Lower lobe of right lung (tissue), 2 donors: ENCODE data around the gene GPC3. TPM values are rescaled to one million over a fixed set of nuclear protein-coding genes. Genes with fewer than 3 reads are reported as not detected.

Source experiments
- ATAC-seq, 2 donors: fragments of 200-7000 bp; cut with Tn5 transposase; one replicate each; pipeline ENCODE4 v1.9.1; 2020 to 2022; ENCODE audit warnings: mild to moderate bottlenecking in 2 of 2, moderate library complexity in 2 of 2
- DNase-seq: peaks from one replicate; pipeline ENCODE4 v3.0.0-alpha.2; 2020
- H3K27ac ChIP-seq: fragments of 200-600 bp; one replicate; pipeline ENCODE4 v1.8.0; 2022
- H3K27me3 ChIP-seq: fragments of 200-600 bp; one replicate; pipeline ENCODE4 v1.8.0; 2022; ENCODE audit warnings: low read depth
- H3K36me3 ChIP-seq: fragments of 200-600 bp; one replicate; pipeline ENCODE4 v1.8.0; 2022; ENCODE audit warnings: mild to moderate bottlenecking
- H3K4me1 ChIP-seq: fragments of 200-600 bp; one replicate; pipeline ENCODE4 v1.8.0; 2022
- H3K4me3 ChIP-seq: fragments of 200-600 bp; one replicate; pipeline ENCODE4 v1.8.0; 2022; ENCODE audit warnings: mild to moderate bottlenecking
- H3K9me3 ChIP-seq: fragments of 200-600 bp; one replicate; pipeline ENCODE4 v1.8.0; 2022
- CTCF ChIP-seq: fragments of 200-600 bp; IDR thresholded peaks from one replicate; pipeline ENCODE4 v1.8.0; 2022; ENCODE audit warnings: antibody characterized with exemption, mild to moderate bottlenecking
- intact Hi-C: fragments of 100-400 bp; cut with DNase I; formaldehyde crosslinking; loops from one replicate; pipeline ENCODE4 v1.11.0; 2022
- total RNA-seq: library from RNA; stranded (reverse); fragmentation: NEBNext Ultra II Directional; extraction: Animal tissue kit (Norgen Biotek cat#: 25700); gene quantifications from one replicate; pipeline ENCODE4 v1.2.1, GENCODE V29; 2021
- donor health status: DM: no; HTN: yes; CAD: no; lungs with severe emphysema.

Gene GPC3
- total RNA-seq, 1 donor from 2014 or later = 50.2 TPM

DNA sequence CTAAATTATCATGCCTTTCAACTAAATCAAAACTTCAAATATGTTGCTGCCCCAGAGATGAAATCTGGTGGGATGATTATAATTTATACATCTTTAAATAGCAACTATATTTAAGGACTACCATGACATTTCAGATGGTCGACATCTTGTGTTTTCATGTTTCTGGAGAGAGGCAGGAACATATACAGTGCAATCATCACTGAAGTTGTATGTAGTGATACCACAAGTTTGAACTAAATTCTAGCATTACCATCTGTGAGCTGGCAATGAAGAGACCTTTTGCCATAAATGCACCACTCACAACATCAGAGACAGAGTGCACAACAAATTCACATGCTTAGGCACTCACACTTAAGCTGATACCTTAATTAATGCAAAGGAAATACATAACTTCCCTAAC, 373.7 kb downstream of the GPC3 start:
- ATAC-seq (no peak), DNase-seq (no peak)
- intact Hi-C loops = no loop called here
- H3K9me3 ChIP-seq = no peaks in the 10 kb centered on the region
- H3K36me3 ChIP-seq = no peaks in the 10 kb centered on the region
- H3K27me3 ChIP-seq = no peaks in the 10 kb centered on the region
- no peak for TF ChIP-seq CTCF
- no peak overlapping the region for H3K4me3 ChIP-seq
- H3K27ac ChIP-seq = no peak overlapping the region
- H3K4me1 ChIP-seq = peaks cover 4% of the 10 kb centered on the region

GRCh38 chrX:133610056-133610455, 375.3 kb downstream of the GPC3 start:
- peak in 1 of 2 donors; percentile 26 for ATAC-seq

DNA sequence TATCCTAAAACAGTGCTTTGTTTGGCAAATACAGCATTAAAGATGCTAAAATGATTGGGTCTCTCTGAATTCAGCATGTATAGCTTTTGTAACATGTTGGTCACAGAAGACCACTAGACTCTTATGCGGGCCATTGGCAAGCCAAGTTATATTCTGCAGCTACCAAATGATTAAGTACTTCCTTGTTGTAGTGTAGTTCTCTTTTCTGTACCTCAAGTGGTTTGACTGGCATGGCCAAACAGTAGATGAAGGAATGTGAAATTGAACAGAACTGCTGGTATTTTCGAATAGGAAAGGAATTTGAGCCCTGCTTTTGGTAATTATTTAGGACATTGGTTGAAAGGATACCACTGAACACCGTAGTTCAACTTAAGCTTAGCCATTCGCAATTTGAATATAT, 376.2 kb downstream of the GPC3 start:
- ATAC-seq (peak; percentile 51 to 83), DNase-seq (no peak)
- TF ChIP-seq CTCF = no peak
- intact Hi-C loops = no loop called here
- no peak overlapping the region for H3K27ac ChIP-seq
- H3K4me1 ChIP-seq = peaks cover 4% of the 10 kb centered on the region
- H3K36me3 ChIP-seq = no peaks in the 10 kb centered on the region
- no peaks in the 10 kb centered on the region for H3K27me3 ChIP-seq
- no peak overlapping the region for H3K4me3 ChIP-seq
- no peaks in the 10 kb centered on the region for H3K9me3 ChIP-seq

More at GRCh38 chrX:133610056-133610455, 375.3 kb downstream of the GPC3 start:
- no peaks in the 10 kb centered on the region for H3K36me3 ChIP-seq
- no peak overlapping the region for H3K4me3 ChIP-seq
- intact Hi-C loops = no loop called here
- H3K27me3 ChIP-seq = no peaks in the 10 kb centered on the region
- no peak for DNase-seq
- TF ChIP-seq CTCF = no peak
- no peaks in the 10 kb centered on the region for H3K9me3 ChIP-seq
- H3K4me1 ChIP-seq = peaks cover 4% of the 10 kb centered on the region
- no peak overlapping the region for H3K27ac ChIP-seq

GRCh38 chrX:133608406-133608805, 377.0 kb downstream of the GPC3 start:
- no peak for DNase-seq
- Histone ChIP-seq H3K27ac (no peak overlapping the region), H3K9me3 (no peaks in the 10 kb centered on the region), H3K4me1 (peaks cover 4% of the 10 kb centered on the region), H3K4me3 (no peak overlapping the region), H3K27me3 (no peaks in the 10 kb centered on the region), H3K36me3 (no peaks in the 10 kb centered on the region)
- intact Hi-C loops = no loop called here
- no peak for TF ChIP-seq CTCF
- peak in 1 of 2 donors; percentile 40 for ATAC-seq

DNA sequence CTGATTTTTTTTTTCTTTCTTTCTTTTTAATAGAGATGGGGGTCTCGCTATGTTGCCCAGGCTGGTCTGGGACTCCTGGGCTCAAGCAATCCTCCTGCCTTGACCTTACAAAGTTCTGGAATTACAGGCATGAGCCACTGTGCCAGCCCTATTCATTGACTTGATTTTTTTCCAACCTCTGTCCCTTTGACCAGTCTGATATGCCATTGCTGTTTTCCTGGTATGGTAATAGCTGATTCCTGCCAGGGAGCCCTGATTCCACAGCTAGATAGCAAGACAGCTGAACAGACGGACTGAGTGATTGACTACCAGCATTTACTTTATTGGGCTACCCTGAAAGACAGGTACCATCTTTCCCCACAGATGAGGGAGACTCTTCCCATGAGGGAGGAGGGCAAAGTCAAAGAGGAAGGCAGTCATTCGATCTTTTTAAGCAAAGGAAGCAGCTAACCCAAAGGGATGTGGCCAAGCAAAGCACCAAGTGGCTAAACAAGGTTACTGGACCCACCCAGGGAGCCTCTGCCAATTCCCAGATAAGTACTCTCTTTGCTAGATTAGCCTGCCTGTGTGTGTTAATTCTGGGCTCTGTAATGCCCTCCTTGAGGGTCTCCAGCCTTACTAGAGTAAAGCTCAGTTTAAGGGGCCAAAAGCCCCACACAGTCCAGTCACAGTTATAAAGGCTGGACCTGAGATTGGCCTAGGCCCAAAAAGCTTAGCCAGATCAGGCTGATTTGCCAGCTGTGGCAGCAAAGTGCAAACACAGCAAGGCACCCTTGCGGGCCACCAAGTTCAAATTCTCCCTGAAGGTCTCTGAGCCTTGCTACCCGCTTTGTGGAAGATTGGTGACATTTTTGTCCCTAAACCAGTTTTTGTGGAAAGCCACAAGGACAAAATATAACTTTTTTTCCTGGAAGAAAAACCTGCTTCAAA, 377.7 kb downstream of the GPC3 start:
- Histone ChIP-seq H3K9me3 (no peaks in the 10 kb centered on the region), H3K4me1 (peaks cover 4% of the 10 kb centered on the region), H3K4me3 (no peak overlapping the region), H3K27me3 (no peaks in the 10 kb centered on the region), H3K27ac (no peak overlapping the region), H3K36me3 (no peaks in the 10 kb centered on the region)
- peak in 1 of 2 donors; percentile 17 for ATAC-seq
- DNase-seq = no peak
- intact Hi-C loops = no loop called here
- no peak for TF ChIP-seq CTCF
